Peyer's patch (tissue), 4 donors: ENCODE measurements around the gene SIT1. TPM values are rescaled to one million over a fixed set of nuclear protein-coding genes. Genes with fewer than 3 reads are reported as not detected.

Source experiments
- DNase-seq, 3 donors: peaks; one replicate each; pipeline ENCODE4 v3.0.0-alpha.2; 2017 to 2019
- H3K27ac ChIP-seq, 4 donors: fragments of 200-600 bp; sonication (generic); one replicate each; pipeline ENCODE4 v1.5.1; 2016 to 2019
- H3K27me3 ChIP-seq, 2 donors: fragments of 200-600 bp; sonication (generic); one replicate each; pipeline ENCODE4 v1.5.1; 2019
- H3K36me3 ChIP-seq, 3 donors: fragments of 200-600 bp; sonication (generic); one replicate each; pipeline ENCODE4 v1.5.1; 2016 to 2019
- H3K4me1 ChIP-seq, 4 donors: fragments of 200-600 bp; sonication (generic); one replicate each; pipeline ENCODE4 v1.5.1; 2016 to 2019
- H3K4me3 ChIP-seq, 4 donors: fragments of 200-600 bp; sonication (generic); 1 replicate in 3 of 4; 2 replicates in 1 of 4; pipeline ENCODE4 v1.5.1; 2016 to 2019; ENCODE audit warnings: mild to moderate bottlenecking in 1 of 4
- H3K9me3 ChIP-seq, 4 donors: fragments of 200-600 bp; sonication (generic); one replicate each; pipeline ENCODE4 v1.5.1; 2016 to 2019; ENCODE audit warnings: mild to moderate bottlenecking in 1 of 4
- POLR2A ChIP-seq, 2 donors: fragments of 450-650 bp; IDR thresholded peaks; one replicate each; pipeline ENCODE4 v1.5.1; 2017; ENCODE audit warnings: antibody characterized with exemption in 2 of 2, mild to moderate bottlenecking in 2 of 2, moderate library complexity in 2 of 2
- total RNA-seq, 4 donors: library from RNA; depleted of rRNA; stranded (reverse); fragments of >200 nt; gene quantifications; one replicate each; pipeline ENCODE4 v1.1.0, GENCODE V29; 2016
- TF ChIP-seq, protein P1 (sequence below), 6 experiments: fragments of 450-650 bp in 4 of 6; fragments of 200-600 bp in 2 of 6; sonication (generic) in 1 of 6; IDR thresholded peaks; one replicate each; pipeline ENCODE4 v1.5.1; 2017 to 2019; ENCODE audit warnings: antibody characterized with exemption in 6 of 6, mild to moderate bottlenecking in 3 of 6, moderate library complexity in 1 of 6

The SIT1 gene
- total RNA-seq, 4 donors from 2014 or later, result 2.4 TPM; not detected in 3

GRCh38 chr9:35658137-35658967 is 7.6 kb upstream of the SIT1 start, which contains the start of gene CCDC107:
TSS of gene CCDC107 (plus strand) at chr9:35658292. CDS start at chr9:35658380, 88 bp downstream.
- Histone ChIP-seq H3K27ac (peak within 1 kb of the TSS; percentile 91 to 99 (median 94)), H3K27me3 (no peaks in the 10 kb centered on the region), H3K4me1 (peaks cover 0 to 32% (median 6%) of the 10 kb centered on the region in 4 donors), H3K4me3 (peak within 1 kb of the TSS; percentile 72 to 99 (median 86)), H3K36me3 (peaks cover 0 to 6% (median 0%) of the 10 kb centered on the region in 3 donors), H3K9me3 (no peaks in the 10 kb centered on the region)
- TF ChIP-seq POLR2A (IDR thresholded peaks at IDR 0.05), result peak; percentile 89 to 94
- TF ChIP-seq, protein P1, sequence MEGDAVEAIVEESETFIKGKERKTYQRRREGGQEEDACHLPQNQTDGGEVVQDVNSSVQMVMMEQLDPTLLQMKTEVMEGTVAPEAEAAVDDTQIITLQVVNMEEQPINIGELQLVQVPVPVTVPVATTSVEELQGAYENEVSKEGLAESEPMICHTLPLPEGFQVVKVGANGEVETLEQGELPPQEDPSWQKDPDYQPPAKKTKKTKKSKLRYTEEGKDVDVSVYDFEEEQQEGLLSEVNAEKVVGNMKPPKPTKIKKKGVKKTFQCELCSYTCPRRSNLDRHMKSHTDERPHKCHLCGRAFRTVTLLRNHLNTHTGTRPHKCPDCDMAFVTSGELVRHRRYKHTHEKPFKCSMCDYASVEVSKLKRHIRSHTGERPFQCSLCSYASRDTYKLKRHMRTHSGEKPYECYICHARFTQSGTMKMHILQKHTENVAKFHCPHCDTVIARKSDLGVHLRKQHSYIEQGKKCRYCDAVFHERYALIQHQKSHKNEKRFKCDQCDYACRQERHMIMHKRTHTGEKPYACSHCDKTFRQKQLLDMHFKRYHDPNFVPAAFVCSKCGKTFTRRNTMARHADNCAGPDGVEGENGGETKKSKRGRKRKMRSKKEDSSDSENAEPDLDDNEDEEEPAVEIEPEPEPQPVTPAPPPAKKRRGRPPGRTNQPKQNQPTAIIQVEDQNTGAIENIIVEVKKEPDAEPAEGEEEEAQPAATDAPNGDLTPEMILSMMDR (IDR thresholded peaks at IDR 0.05), result peak; percentile 34 to 79 (median 70)
- DNase-seq, result peak; percentile 84 to 92 (median 92)

DNA sequence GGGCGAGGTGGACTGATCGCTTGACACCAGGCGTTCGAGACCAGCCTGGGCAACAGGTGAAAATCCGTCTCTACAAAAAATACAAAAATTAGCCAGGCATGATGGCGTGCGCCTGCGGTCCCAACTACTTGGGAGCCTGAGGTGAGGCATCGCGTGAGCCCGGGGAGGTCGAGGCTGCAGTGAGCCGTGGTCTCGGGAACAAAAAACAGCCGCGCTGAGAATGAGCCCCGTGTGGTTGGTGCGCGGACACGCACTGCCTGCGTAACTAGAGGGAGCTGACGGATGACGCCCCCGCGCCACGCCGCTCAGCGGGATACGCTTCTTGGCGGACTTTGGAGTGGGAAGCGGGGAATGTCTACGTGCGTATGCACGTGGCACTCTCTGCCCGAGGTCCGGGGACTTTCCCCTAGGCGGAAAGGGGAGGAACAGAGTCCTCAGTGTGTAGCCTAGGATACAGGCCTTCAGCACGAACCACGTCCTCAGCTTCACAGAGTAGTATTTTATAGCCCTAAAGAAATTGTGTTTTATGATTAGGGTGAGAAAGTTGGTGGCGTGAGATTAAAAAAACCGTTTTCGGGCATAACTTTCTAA is 6.9 kb upstream of the SIT1 start, which contains the start of gene RMRP:
TSS of gene RMRP (minus strand) at position 474 of the 591 bp plus-strand sequence.
- Histone ChIP-seq H3K27ac (peak within 1 kb of the TSS; percentile 91 to 99 (median 94)), H3K36me3 (peaks cover 0 to 6% (median 0%) of the 10 kb centered on the region in 3 donors), H3K4me3 (peak within 1 kb of the TSS; percentile 72 to 99 (median 86)), H3K9me3 (no peaks in the 10 kb centered on the region), H3K27me3 (no peaks in the 10 kb centered on the region), H3K4me1 (peaks cover 0 to 38% (median 6%) of the 10 kb centered on the region in 4 donors)
- TF ChIP-seq, protein P1 (IDR thresholded peaks at IDR 0.05), result peak in 3 of 6 experiments; percentile 59 to 71 (median 64)
- TF ChIP-seq POLR2A (IDR thresholded peaks at IDR 0.05), result peak; percentile 70 to 88
- DNase-seq, result peak; percentile 92 to 97 (median 96)

DNA sequence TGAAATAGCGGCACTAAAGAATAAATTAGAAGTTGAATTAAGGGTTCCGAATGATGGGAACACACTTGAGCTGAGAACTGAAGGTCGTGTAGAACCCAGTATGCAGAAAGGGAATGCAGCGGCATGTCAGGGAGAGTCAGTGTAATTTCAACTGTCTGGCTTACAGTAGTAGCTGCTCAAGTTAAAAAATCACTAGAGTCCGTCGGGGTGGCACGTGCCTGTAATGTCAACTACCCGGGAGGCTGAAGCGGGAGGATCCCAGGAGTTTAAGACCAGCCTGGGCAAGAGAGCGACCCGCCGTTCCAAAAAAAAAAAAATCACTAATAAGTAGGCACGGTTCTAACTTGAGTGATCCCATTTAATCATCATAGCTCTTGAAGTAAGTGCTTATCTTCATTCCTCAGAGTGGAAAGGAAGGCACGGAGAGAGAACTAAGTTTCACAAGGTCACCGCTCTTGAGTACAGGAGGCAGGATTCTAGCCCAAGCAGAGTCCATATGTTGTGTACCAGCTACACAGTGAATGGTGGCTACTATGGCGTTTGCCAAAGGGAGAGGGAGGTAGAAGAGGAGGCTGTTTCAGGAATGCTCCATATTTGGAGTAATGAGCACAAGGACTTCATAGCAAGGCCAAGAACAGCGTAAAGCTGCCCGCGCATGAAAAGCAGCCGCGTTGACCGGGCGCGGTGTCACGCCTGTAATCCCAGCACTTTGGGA is 6.3 kb upstream of the SIT1 start:
- peak overlapping the region; percentile 19 to 99 (median 82) for H3K4me3 ChIP-seq
- no peak for DNase-seq
- no peak for TF ChIP-seq POLR2A (IDR thresholded peaks at IDR 0.05)
- TF ChIP-seq, protein P1 (IDR thresholded peaks at IDR 0.05), result no peak
- no peaks in the 10 kb centered on the region for H3K9me3 ChIP-seq
- H3K27ac ChIP-seq, result peak overlapping the region; percentile 91 to 99 (median 94)
- peaks cover 0 to 6% (median 0%) of the 10 kb centered on the region in 3 donors for H3K36me3 ChIP-seq
- H3K27me3 ChIP-seq, result no peaks in the 10 kb centered on the region
- peaks cover 0 to 38% (median 6%) of the 10 kb centered on the region in 4 donors for H3K4me1 ChIP-seq

DNA sequence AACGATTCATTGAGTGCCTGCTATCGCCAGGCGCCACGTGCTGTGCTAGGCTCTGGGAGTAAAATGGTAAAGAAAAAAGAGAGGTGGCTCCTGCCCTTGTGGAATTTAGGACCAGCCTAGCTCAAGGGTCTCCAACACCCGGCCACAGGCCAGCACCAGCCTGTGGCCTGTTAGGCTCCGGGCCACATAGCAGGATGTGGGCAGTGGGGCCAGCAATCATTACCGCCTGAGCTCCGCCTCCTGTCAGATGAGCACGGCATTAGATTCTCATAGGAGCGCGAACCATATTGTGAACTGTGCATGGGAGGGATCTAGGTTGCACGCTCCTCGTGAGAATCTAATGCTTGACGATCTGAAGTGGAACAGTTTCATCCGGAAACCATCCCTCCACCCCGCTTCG is 5.6 kb upstream of the SIT1 start:
- Histone ChIP-seq H3K27me3 (no peaks in the 10 kb centered on the region), H3K4me1 (peaks cover 0 to 33% (median 6%) of the 10 kb centered on the region in 4 donors), H3K9me3 (no peaks in the 10 kb centered on the region), H3K36me3 (peaks cover 0 to 6% (median 0%) of the 10 kb centered on the region in 3 donors), H3K4me3 (no peak overlapping the region), H3K27ac (peak overlapping the region in 2 of 4 donors; percentile 97 to 99)
- TF ChIP-seq, protein P1 (IDR thresholded peaks at IDR 0.05), result no peak
- TF ChIP-seq POLR2A (IDR thresholded peaks at IDR 0.05), result no peak
- no peak for DNase-seq

DNA sequence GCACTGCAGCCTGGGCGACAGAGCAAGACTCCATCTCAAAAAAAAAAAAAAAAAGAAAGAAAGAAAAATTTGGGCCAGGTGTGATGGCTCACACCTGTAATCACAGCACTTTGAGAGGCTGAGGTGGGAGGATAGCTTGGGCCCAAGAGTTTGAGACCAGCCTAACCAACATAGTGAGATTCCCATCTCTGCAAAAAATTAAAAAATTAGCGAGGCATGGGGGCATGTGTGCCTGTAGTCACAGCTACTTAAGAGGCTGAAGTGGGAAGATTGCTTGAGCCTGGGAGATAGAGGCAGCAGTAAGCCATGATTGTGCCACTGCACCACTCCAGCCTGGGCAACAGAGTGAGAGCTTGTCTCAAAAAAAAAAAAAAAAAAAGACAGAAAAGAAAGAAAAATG is 2.9 kb upstream of the SIT1 start:
- Histone ChIP-seq H3K9me3 (no peaks in the 10 kb centered on the region), H3K36me3 (no peaks in the 10 kb centered on the region), H3K4me3 (no peak overlapping the region), H3K27ac (no peak overlapping the region), H3K4me1 (peaks cover 0 to 17% (median 4%) of the 10 kb centered on the region in 4 donors), H3K27me3 (no peaks in the 10 kb centered on the region)
- TF ChIP-seq, protein P1 (IDR thresholded peaks at IDR 0.05), result no peak
- TF ChIP-seq POLR2A (IDR thresholded peaks at IDR 0.05), result no peak
- DNase-seq, result peak in 1 of 3 donors; percentile 34
